ENCODE measurements around the gene ALDH18A1.
"Not testable (repeated sequence)": the region's sequence is repeated elsewhere in the genome, so short reads cannot be mapped to it uniquely, and the experiment has no call there.

The ALDH18A1 gene

DNA sequence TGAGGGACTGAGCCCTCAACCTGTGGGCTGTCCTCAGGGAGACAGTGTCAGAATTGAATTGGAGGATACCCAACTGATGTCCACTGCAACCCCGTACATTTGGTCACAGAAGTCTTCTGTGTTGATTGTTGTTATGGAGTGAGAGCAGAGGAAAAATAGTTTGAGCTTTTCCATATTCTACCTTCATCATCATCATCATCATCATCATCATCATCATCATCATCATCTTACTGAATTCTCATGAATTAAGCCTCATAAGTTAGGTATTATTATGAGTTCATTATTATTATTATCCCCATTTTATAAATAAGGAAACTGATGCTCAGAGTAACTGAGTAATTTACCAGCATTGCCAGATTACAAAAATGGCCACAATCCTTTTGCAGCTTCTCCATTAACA is 8.4 kb downstream of the ALDH18A1 start:
- no peak for DNase-seq

DNA sequence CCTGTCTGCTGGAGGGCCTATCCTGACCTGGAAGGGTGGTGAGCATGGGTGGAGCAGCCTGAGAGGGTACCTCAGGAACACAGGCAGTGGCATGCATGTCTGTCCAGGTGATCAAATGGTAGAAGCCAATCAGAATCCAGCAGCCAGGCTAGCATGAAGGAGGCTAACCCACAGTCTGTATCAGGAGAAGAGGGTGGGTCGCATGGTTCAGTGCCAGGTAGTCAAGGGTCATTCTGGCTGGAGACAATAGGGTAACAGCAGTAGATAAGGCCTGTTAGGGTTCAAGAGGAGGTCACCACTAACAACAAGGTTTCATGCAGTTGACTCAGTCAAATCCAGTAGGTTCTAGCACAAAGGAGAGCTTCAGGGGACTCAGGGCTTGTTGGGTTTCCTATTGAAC is 10.4 kb downstream of the ALDH18A1 start:
- no peak for DNase-seq

DNA sequence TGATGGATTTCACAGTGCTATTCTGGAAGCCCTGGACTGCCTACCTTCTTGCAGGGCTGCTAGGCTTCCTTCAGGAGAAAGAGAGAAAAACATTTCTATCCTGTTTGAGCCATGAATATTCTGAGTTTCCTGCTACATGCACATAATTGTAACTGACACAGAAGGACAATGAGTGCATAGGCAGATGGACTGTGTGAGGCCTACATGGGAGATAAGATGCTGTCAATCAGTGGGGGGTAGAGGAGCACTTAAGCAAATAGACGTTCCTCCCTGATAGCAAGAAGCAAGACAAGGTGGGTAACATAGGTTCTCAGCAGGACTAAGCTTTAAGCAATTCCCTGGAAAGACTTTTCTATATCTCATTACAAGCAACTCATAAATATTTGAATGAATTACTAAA is 11.6 kb downstream of the ALDH18A1 start:
- DNase-seq, result no peak

DNA sequence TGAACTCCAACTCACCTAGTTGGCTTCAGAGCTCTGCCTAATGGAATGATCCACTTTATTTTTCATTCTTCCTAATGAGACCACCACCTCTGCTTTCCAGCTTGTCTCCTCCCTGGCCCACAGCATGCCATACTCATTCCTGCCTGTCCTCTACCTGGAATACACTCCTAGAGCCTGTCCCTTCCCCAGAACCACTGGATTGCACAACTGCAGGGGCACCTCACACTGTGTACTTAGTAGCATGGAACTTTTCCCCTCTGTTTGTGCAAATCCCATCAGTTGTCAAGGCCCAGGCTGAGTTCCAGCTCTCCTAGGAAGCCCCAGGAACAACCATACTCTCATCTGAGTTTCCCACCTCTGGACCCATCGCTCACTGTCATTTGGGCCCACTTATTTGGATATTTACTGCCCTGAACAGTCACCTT is 15.6 kb downstream of the ALDH18A1 start:
- no peak for DNase-seq

DNA sequence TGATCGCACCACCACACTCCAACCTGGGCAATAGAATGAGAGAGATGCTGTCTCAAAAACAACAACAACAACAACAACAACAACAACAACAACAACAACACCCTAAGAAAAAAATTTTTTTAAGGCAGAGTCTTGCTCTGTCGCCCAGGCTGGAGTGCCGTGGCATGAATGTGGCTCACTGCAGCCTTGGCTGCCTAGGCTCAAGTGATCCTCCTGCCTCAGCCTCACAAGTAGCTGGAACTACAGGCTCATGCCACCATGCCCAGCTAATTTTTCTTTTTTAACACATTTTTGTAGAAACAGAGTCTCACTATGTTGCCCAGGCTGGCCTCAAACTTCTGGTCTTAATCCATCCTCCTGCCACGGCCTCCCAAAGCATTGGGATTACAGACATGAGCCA is 18.6 kb downstream of the ALDH18A1 start:
- no peak for DNase-seq

DNA sequence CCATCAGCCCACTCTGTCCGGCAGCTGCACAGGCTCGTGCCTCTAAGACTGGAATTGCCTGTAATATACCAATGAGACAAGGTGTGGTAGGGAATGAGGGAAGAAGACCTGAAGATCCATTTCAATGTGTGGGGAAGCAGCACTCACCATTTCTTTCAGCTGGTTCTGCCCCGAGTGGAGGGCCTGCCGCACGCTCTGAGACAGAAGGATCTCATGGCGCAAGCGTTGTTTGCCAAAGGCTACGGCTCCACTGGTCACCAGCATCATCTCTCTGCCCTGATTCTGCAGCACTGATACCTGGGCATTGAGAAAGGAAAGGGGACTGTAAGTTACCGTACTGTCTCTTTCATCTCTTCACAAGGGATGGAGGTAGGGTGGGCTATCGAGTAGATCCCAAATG is 19.4 kb downstream of the ALDH18A1 start:
- DNase-seq, result no peak

DNA sequence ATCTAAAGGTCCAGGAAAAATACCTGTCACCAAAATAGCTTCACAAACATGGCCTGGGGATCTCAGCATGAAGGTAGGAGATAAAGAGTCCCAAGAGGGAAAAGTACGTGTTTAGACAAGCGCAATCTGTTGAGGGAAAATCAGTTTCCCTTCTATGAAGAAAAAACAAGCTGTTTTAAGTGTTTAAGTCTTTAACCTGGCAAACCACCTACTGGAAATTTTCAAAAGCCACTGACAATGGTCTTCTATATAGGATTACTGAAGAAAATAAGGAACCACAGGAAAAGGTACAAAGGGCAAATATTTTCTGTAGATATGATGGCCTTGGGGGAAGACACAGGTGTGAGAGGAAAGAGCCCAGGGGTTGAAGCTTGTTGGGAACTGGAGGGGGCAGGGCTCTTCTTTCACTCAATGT is 21.2 kb downstream of the ALDH18A1 start:
- DNase-seq, result no peak

DNA sequence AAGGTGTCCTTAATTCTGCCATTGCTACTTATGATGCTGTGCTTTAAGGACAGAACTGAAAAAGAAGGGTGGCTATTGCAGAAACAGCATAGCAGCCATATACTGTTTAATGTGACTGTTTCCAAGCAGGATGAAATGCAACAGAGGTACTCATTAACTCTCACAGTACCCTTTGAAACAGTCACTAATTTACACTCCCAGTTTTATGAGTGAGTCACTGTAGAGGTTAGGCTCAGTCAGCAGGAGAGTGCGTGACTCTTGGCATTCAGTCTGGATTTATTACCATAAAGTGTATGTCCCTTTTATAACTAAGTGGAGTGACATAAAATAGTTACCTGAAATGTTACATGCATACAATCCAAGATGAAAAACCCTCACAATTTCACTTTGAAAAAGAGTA is 27.7 kb downstream of the ALDH18A1 start:
- DNase-seq, result no peak

DNA sequence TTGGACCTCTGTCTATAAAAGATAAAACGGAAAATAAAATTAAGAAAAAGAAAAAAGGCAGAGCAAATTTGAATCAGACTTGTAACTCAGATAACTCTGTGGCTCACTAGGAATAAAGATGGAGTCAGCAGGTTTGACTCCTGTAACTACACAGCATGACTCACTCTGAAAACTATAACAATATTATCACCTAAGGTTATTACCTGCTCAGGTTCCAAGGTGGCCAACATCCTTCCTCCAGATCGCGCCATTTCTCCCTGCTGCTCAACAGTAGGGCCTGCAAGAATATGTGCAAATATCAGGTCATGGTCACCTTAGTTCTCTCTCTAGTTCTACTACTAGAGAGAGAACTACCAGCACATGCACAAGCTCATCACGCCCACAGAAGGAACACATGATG is 30.0 kb downstream of the ALDH18A1 start:
- no peak for DNase-seq

DNA sequence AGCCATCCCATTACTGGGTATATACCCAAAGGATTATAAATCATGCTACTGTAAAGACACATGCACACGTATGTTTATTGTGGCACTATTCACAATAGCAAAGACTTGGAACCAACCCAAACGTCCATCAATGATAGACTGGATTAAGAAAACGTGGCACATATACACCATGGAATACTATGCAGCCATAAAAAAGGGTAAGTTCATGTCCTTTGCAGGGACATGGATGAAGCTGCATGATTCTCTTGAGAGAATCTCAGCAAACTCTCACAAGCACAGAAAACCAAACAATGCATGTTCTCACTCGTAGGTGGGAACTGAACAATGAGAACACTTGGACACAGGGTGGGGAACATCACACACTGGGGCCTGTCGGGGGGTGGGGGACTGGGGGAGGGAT is 36.1 kb downstream of the ALDH18A1 start:
- DNase-seq, result not testable (repeated sequence)

DNA sequence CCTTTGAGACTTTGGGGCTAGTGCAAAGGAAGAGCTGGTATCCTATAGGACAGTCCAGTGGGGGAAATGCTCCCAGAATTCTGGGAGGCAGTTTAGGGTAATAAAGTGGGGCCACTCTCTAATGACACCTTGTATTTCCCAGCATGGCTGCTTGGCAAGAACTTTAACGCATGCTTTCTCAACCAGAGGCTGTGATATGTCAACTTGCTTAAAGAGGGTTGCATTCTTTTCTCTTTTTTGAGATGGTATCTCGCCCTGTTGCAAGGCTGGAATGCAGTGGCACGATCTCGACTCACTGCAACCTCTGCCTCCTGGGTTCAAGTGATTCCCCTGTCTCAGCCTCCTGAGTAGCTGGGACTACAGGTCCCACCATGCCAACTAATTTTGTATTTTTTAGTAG is 38.4 kb downstream of the ALDH18A1 start:
- DNase-seq, result no peak

DNA sequence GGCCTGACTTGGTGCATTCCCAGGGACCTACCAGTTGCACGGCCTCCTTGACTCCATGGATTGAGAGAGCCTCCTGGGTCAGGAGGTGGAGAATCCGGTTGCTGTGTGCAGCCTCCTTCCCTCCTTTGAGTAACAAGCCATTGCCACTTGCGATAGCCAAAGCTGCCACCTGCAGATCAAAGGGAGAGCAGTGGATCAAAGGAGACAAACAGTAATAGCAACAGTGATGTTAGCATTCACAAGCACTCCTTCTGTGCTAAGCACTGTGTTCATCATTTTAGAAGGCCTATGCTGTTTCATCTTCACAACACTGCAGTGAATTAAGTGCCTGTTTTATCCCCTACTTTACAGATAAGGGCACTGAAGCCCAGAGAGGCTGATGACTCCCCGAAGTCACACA is 40.1 kb downstream of the ALDH18A1 start:
- DNase-seq, result no peak

DNA sequence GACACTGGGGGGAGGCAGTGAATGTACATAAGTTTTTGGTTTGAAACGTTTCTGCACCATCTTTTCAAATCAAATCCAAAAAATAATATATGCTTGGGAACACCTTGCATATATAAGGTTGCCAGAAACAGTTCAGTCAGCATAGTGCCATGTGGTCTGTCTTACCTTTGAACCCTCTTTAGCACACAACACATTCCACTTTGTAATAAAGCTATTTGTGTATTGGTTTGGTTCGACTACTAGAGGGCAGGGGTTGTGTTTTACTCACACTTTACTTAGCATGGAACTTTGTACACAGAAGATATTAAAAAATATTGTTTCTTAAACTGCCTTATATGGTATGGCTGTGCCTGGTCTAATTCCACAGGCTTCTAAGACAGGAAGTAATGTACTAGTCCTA is 43.2 kb downstream of the ALDH18A1 start:
- DNase-seq, result no peak

DNA sequence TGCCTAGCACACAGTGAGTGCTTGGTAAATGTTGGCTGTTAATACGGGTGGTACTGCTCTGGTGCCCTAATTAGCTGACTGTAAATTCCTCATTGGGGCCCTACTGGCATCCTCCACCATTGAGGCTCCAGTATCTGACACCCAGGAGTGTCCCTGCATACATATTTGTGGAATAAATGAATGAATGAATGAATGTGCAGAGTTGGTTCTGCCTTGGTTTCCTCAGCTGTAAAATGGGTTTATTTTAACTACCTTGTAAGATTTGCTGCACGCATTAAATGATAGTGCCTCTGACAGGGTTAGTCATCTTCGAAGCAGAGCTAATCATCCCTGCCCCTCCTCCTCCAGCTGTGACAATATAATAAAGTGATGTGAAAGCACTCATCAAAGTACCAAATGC is 45.8 kb downstream of the ALDH18A1 start:
- no peak for DNase-seq

DNA sequence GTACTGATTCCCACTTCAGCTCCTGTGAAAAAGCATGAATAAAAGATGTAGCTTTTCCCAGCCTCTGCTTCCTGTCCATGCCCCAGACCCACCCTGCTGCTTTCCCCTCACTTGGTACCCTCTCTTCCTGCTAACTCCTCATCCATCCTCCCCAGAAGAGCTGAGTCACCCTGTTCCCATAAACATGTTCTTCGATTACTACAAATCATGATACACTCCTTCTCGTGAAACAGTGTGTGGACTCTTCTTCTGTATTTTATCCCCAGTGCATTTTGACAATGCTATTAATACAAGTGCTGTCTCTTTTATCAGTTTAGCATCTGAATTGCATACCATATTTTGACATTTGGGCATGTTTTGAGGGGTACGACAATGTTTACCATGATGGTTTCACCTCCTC is 49.6 kb downstream of the ALDH18A1 start:
- no peak for DNase-seq

DNA sequence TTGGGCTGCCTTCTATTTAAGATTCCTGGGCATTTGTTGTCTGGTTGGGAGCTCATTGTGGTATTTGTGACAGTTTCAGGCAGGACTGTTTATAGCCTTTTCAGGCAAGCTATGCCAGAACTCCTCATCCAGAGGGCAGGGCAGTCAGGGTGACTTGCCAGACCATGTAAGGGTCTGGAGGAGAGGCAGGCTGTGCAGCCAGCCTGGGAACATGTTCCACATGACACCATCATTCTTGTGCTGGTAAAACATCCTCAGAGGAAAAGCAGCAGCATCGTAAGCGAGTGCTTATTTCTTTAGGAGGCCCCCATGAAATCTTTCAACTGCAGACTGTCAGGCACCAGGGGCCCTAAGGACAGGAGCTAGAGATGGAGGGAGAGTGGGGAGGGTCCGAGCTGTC is 51.3 kb downstream of the ALDH18A1 start:
- no peak for DNase-seq

DNA sequence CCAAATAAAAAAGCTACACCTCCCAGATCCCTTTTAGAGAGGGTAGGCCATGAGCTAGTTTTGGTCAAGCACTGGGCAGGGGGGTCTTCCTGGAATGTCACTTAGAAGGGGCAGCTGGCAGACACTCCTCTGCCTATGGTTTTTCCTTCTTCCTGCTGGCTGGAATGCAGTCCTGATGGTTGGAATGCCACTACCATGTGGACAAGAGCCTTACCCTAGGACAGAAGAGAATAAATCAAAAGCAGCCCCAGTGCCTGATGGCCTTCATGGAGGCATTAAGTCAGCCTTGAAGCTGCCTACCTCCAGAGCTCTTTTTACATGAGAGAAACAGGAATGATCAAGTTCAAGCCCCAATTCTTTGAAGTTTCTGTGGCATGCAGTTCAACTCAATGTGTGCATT is 51.9 kb downstream of the ALDH18A1 start:
- DNase-seq, result no peak

DNA sequence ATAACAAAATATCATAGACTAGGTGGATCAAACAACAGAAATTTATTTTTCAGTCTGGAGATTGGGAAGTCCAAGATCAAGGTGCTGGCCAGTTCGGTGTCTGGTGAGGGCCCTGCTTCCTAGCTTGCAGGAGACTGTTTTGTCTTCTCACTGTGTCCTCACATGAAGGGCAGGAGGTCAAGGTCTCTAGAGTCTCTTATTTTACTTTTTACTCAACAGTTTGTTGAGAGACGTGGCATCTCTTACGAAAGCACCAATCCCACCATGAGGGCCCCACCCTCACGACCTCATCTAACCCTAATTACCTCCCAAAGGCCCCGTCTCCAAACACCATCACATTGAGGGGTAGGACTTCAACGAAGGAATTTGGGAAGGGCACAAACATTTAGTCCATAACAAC is 54.1 kb downstream of the ALDH18A1 start:
- DNase-seq, result no peak

DNA sequence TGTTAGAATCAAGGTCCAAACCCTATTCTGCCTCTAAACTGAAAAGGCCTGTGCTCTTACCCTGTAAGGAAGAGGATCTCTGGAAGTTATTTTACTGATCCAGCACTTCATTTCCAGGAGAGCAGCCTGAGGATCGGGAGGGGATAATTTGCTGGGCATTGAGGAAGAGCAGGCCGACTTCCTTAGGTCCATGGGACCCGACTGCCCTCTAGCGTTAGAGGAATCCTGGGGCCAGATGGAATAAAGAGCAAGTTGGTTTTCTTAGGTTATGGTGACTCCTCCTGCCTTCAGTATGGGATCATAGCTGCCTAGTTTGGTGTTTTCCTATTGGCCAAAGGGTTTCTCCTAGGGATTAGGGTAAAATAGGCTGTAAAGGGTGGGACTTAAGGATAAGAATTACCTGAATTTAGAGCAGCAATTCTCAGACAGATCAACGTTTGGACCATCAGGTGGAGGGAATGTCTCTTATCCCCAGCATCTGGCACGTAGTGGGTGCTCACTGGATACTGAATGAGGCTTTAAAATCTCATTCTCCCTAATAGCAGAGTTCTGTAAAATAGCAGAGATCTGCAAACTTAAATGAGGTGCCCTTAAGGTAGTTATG is 55.3 kb downstream of the ALDH18A1 start:
- peak; percentile 73 for DNase-seq

DNA sequence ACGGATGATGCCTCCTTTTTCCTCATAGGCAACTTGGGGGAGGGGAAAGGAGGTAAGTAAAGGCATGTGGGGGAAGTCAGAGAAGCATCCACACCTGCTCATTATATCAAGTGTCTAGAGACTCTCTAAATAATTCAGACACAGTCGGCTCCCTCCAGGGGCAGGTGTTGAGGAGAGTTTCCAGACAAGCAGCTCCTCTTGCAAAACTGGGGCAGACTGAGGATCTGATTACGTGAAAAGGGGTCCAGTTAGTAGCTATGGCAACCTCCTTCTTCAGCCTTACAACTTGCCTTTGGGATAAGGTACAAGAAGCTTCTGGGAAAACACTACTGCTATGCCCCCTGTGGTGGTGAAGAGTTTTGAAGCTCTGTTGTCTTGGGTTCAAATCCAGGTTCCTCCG is 56.4 kb downstream of the ALDH18A1 start:
- no peak for DNase-seq

DNA sequence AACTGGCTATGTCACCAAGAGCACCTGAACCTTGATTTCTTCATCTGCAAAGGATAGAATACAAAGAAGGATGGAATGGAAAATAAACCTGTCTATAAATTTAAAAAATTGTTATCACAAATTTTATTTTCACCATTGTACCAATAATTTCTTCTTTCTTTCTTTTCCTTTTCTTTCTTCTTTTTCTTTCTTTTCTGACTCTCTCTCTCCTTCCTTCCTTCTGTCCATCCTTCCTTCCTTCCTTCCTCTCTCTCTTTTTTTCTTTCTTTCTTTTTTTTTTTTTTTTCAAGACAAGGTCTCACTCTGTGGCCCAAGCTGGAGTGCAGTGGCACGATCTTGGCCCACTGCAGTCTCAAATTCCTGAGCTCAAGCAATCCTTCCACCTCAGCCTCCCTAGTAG is 58.7 kb downstream of the ALDH18A1 start:
- DNase-seq, result no peak

DNA sequence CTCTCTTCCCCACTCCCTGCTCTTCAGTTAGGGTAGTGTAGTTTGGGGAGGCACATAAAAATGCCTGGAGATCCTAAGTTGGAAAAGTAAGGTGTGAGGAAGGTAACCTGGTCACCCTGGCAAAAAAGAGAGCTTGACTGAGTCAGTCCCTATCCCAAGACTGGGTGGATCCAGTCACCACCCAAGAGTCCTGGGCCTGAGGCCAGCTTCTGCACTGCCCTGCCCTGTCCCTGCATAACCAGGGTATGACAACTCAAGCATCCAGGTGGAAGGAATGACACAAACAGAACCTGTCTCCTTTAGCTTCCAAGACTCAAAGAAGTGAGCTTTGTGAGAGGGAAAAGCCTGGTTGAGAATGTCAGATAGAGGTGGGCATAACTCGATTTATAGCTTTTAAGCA is 68.5 kb downstream of the ALDH18A1 start:
- no peak for DNase-seq

DNA sequence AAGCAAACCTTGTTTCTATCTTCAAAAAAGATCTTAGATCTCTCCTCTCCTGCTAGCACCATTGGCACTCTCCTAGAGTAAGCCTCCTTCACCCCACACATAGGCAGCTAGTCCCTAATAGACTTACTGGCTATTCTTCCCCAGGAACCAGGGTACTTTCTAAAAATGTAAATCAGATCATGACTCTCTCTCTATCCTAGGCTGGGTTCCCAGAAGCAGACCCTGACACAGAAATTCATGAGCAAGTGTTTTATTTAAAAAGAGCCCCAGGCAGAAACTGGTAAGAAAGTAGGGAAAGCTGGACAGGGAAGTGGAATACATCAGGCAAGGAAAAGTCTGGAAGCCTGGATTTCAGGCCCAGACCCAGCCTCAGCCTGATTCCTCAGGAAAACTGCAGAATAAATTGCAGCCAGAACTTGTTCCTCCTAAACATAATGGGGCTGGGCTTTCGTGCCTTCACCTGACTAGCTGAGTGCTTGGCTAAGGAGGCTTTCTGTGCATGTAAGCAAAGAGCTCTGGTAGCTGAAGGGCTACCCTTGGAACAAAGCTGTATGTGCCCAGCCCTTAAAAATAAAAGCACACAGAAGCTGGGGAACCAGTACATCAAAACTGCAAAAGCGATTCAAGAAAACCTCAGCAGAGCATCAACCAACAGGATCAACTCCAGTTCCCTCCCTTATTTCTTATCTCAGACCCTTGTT is 76.5 kb downstream of the ALDH18A1 start:
- DNase-seq, result no peak

DNA sequence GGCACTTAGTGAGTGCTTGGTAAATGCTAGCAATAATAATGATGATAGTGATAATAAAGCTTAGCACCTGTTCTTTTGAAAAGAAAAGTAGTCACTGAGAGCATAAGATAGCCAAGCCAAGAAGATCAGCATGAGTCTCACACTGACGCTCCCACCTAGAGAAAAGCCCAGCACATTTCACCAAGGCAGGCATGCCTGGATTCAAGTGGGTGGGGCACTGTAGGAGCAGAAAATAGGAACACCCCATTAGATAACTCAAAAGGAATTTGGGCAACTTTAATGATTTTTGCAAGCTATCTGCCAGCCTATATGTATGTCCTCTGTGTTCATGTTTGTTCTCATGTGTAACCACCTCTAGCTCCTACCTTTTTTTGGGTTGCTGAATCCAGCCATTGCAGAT is 77.2 kb downstream of the ALDH18A1 start:
- no peak for DNase-seq

DNA sequence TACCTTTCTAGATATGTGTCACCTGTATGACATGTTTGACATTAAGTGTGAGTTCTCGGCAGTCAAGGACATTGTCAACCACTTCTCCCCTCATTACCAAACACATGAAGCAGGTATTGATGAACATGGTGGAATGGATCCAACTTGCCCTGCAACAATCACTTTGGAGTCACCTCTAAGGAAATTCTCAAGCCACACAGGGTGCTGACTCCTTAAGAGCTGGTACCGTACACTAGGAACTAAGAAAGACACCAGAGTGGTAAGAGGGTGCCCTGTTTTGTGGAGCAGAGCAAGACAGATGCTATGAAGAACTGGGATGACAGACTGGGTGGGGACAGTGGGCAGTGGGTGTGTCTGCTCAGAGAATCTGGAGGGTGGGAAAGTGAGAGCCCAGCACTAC is 77.9 kb downstream of the ALDH18A1 start:
- no peak for DNase-seq
